Measurements from ENCODE around the gene LOXL4. TPM values are rescaled to one million over a fixed set of nuclear protein-coding genes. Genes with fewer than 3 reads are reported as not detected.

LOXL4 gene
- total and polyA plus RNA-seq, 3 experiments from 2014 or later, result 0.43 TPM; not detected in 2

- no peak overlapping the region for H3K27ac Mint-ChIP-seq
- H3K27me3 Mint-ChIP-seq, result peaks cover 19 to 71% of the 10 kb centered on the region in 2 donors
- no peaks in the 10 kb centered on the region for H3K36me3 ChIP-seq (ENCODE audit: insufficient read depth, low read length)
- CTCF ChIA-PET, result no interaction called here
- peaks cover 0 to 2% (median under 1%) of the 10 kb centered on the region in 3 donors for H3K4me1 Mint-ChIP-seq
- no peak overlapping the region for H3K4me3 ChIP-seq (ENCODE audit: low read length)
- no peaks in the 10 kb centered on the region for H3K9me3 Mint-ChIP-seq
- H3K36me3 Mint-ChIP-seq, result no peaks in the 10 kb centered on the region
- H3K4me1 ChIP-seq (ENCODE audit: insufficient read depth, low read length), result no peaks in the 10 kb centered on the region
- DNase-seq, result no peak
- no peaks in the 10 kb centered on the region for H3K9me3 ChIP-seq (ENCODE audit: low read length)
- H3K4me3 Mint-ChIP-seq, result no peak overlapping the region
- POLR2A ChIA-PET, result no interaction called here
- no peaks in the 10 kb centered on the region for H3K27me3 ChIP-seq (ENCODE audit: insufficient read depth, low read length, poor library complexity, severe bottlenecking)
- no peak overlapping the region for H3K27ac ChIP-seq (ENCODE audit: low read depth, low read length)
These were observed 32.7 kb upstream of the LOXL4 start for GRCh38 chr10:98300526-98301229.

- no peak for DNase-seq
- Histone ChIP-seq H3K27ac (ENCODE audit: low read depth, low read length) (no peak overlapping the region), H3K36me3 (ENCODE audit: insufficient read depth, low read length) (no peaks in the 10 kb centered on the region), H3K9me3 (ENCODE audit: low read length) (no peaks in the 10 kb centered on the region), H3K4me3 (ENCODE audit: low read length) (no peak overlapping the region), H3K4me1 (ENCODE audit: insufficient read depth, low read length) (no peaks in the 10 kb centered on the region), H3K27me3 (ENCODE audit: insufficient read depth, low read length, poor library complexity, severe bottlenecking) (no peaks in the 10 kb centered on the region)
- no peak overlapping the region for H3K27ac Mint-ChIP-seq
- POLR2A ChIA-PET, result no interaction called here
- no peak overlapping the region for H3K4me3 Mint-ChIP-seq
- H3K36me3 Mint-ChIP-seq, result no peaks in the 10 kb centered on the region
- no peaks in the 10 kb centered on the region for H3K9me3 Mint-ChIP-seq
- peaks cover 19 to 66% of the 10 kb centered on the region in 2 donors for H3K27me3 Mint-ChIP-seq
- H3K4me1 Mint-ChIP-seq, result peaks cover 0 to 6% (median 4%) of the 10 kb centered on the region in 3 donors
- CTCF ChIA-PET, result interaction anchor here (1.0 to 1.5 kb wide), 2 partner anchors 10 to 37 kb away, joined by 3 read pairs; no protein-coding TSS in a partner anchor
These were observed 31.3 kb upstream of the LOXL4 start for GRCh38 chr10:98299341-98299740.

- no peaks in the 10 kb centered on the region for H3K36me3 ChIP-seq (ENCODE audit: insufficient read depth, low read length)
- H3K4me3 ChIP-seq (ENCODE audit: low read length), result no peak overlapping the region
- H3K4me1 ChIP-seq (ENCODE audit: insufficient read depth, low read length), result no peaks in the 10 kb centered on the region
- no peaks in the 10 kb centered on the region for H3K9me3 ChIP-seq (ENCODE audit: low read length)
- DNase-seq, result no peak
- no peak overlapping the region for H3K27ac ChIP-seq (ENCODE audit: low read depth, low read length)
- POLR2A ChIA-PET, result no interaction called here
- H3K27me3 ChIP-seq (ENCODE audit: insufficient read depth, low read length, poor library complexity, severe bottlenecking), result no peaks in the 10 kb centered on the region
- Mint-ChIP-seq H3K4me3 (peak overlapping the region in 1 of 7 donors; percentile 29), H3K9me3 (no peaks in the 10 kb centered on the region), H3K27ac (peak overlapping the region in 1 of 8 donors; percentile 24), H3K36me3 (no peaks in the 10 kb centered on the region), H3K4me1 (peaks cover 0 to 6% (median 4%) of the 10 kb centered on the region in 3 donors), H3K27me3 (peaks cover 26 to 60% of the 10 kb centered on the region in 2 donors)
- CTCF ChIA-PET, result interaction anchor here (1.6 kb wide), 1 partner anchor 39 kb away, joined by 3 read pairs; no protein-coding TSS in a partner anchor
These were observed 28.5 kb upstream of the LOXL4 start for GRCh38 chr10:98296524-98296923.

GRCh38 chr10:98295907-98296306, 27.9 kb upstream of the LOXL4 start:
- Mint-ChIP-seq H3K27me3 (peaks cover 21 to 56% of the 10 kb centered on the region in 2 donors), H3K27ac (no peak overlapping the region), H3K9me3 (no peaks in the 10 kb centered on the region), H3K4me1 (peaks cover 0 to 6% (median 4%) of the 10 kb centered on the region in 3 donors), H3K36me3 (no peaks in the 10 kb centered on the region), H3K4me3 (peak overlapping the region in 1 of 7 donors; percentile 74)
- DNase-seq, result no peak
- no peaks in the 10 kb centered on the region for H3K27me3 ChIP-seq (ENCODE audit: insufficient read depth, low read length, poor library complexity, severe bottlenecking)
- H3K4me3 ChIP-seq (ENCODE audit: low read length), result no peak overlapping the region
- no peaks in the 10 kb centered on the region for H3K4me1 ChIP-seq (ENCODE audit: insufficient read depth, low read length)
- ChIA-PET POLR2A (no interaction called here), CTCF (interaction anchor here (1.6 kb wide), 1 partner anchor 39 kb away, joined by 3 read pairs; no protein-coding TSS in a partner anchor)
- H3K36me3 ChIP-seq (ENCODE audit: insufficient read depth, low read length), result no peaks in the 10 kb centered on the region
- no peak overlapping the region for H3K27ac ChIP-seq (ENCODE audit: low read depth, low read length)
- no peaks in the 10 kb centered on the region for H3K9me3 ChIP-seq (ENCODE audit: low read length)

GRCh38 chr10:98295401-98295811, 27.4 kb upstream of the LOXL4 start:
- no peak overlapping the region for H3K4me3 ChIP-seq (ENCODE audit: low read length)
- Mint-ChIP-seq H3K9me3 (no peaks in the 10 kb centered on the region), H3K27ac (no peak overlapping the region), H3K27me3 (peaks cover 20 to 53% of the 10 kb centered on the region in 2 donors), H3K4me3 (peak overlapping the region in 1 of 7 donors; percentile 74), H3K36me3 (no peaks in the 10 kb centered on the region), H3K4me1 (peaks cover 0 to 6% (median 4%) of the 10 kb centered on the region in 3 donors)
- DNase-seq, result peak in 1 of 5 donors; percentile 30
- ChIA-PET CTCF (interaction anchor here (1.6 kb wide), 1 partner anchor 40 kb away, joined by 3 read pairs; no protein-coding TSS in a partner anchor), POLR2A (no interaction called here)
- H3K9me3 ChIP-seq (ENCODE audit: low read length), result no peaks in the 10 kb centered on the region
- H3K4me1 ChIP-seq (ENCODE audit: insufficient read depth, low read length), result no peaks in the 10 kb centered on the region
- H3K27ac ChIP-seq (ENCODE audit: low read depth, low read length), result no peak overlapping the region
- H3K36me3 ChIP-seq (ENCODE audit: insufficient read depth, low read length), result no peaks in the 10 kb centered on the region
- no peaks in the 10 kb centered on the region for H3K27me3 ChIP-seq (ENCODE audit: insufficient read depth, low read length, poor library complexity, severe bottlenecking)

GRCh38 chr10:98294270-98294627, 26.3 kb upstream of the LOXL4 start:
- Mint-ChIP-seq H3K9me3 (no peaks in the 10 kb centered on the region), H3K27ac (no peak overlapping the region), H3K4me1 (peaks cover 0 to 6% (median 4%) of the 10 kb centered on the region in 3 donors), H3K4me3 (no peak overlapping the region), H3K36me3 (no peaks in the 10 kb centered on the region), H3K27me3 (peaks cover 23 to 47% of the 10 kb centered on the region in 2 donors)
- CTCF ChIA-PET, result no interaction called here
- Histone ChIP-seq H3K36me3 (ENCODE audit: insufficient read depth, low read length) (no peaks in the 10 kb centered on the region), H3K27me3 (ENCODE audit: insufficient read depth, low read length, poor library complexity, severe bottlenecking) (no peaks in the 10 kb centered on the region), H3K27ac (ENCODE audit: low read depth, low read length) (no peak overlapping the region), H3K9me3 (ENCODE audit: low read length) (no peaks in the 10 kb centered on the region), H3K4me1 (ENCODE audit: insufficient read depth, low read length) (no peaks in the 10 kb centered on the region), H3K4me3 (ENCODE audit: low read length) (no peak overlapping the region)
- DNase-seq, result peak in 1 of 5 donors; percentile 6
- POLR2A ChIA-PET, result no interaction called here

- Histone ChIP-seq H3K4me1 (ENCODE audit: insufficient read depth, low read length) (no peaks in the 10 kb centered on the region), H3K27me3 (ENCODE audit: insufficient read depth, low read length, poor library complexity, severe bottlenecking) (no peaks in the 10 kb centered on the region), H3K27ac (ENCODE audit: low read depth, low read length) (no peak overlapping the region), H3K36me3 (ENCODE audit: insufficient read depth, low read length) (no peaks in the 10 kb centered on the region), H3K4me3 (ENCODE audit: low read length) (no peak overlapping the region), H3K9me3 (ENCODE audit: low read length) (no peaks in the 10 kb centered on the region)
- Mint-ChIP-seq H3K27me3 (peaks cover 22 to 42% of the 10 kb centered on the region in 2 donors), H3K27ac (peak overlapping the region in 1 of 8 donors; percentile 28), H3K4me1 (peaks cover 0 to 6% (median 4%) of the 10 kb centered on the region in 3 donors), H3K9me3 (no peaks in the 10 kb centered on the region), H3K36me3 (no peaks in the 10 kb centered on the region), H3K4me3 (no peak overlapping the region)
- CTCF ChIA-PET, result no interaction called here
- POLR2A ChIA-PET, result no interaction called here
- peak in 1 of 5 donors; percentile 18 for DNase-seq
These were observed 25.7 kb upstream of the LOXL4 start for GRCh38 chr10:98293550-98294269.

- no peaks in the 10 kb centered on the region for H3K9me3 ChIP-seq (ENCODE audit: low read length)
- peak in 1 of 5 donors; percentile 11 for DNase-seq
- Mint-ChIP-seq H3K27me3 (peaks cover 22 to 37% of the 10 kb centered on the region in 2 donors), H3K36me3 (no peaks in the 10 kb centered on the region), H3K4me1 (peaks cover 0 to 6% (median 4%) of the 10 kb centered on the region in 3 donors), H3K9me3 (no peaks in the 10 kb centered on the region), H3K4me3 (no peak overlapping the region), H3K27ac (no peak overlapping the region)
- no peak overlapping the region for H3K4me3 ChIP-seq (ENCODE audit: low read length)
- ChIA-PET CTCF (no interaction called here), POLR2A (no interaction called here)
- H3K4me1 ChIP-seq (ENCODE audit: insufficient read depth, low read length), result no peaks in the 10 kb centered on the region
- no peaks in the 10 kb centered on the region for H3K36me3 ChIP-seq (ENCODE audit: insufficient read depth, low read length)
- no peak overlapping the region for H3K27ac ChIP-seq (ENCODE audit: low read depth, low read length)
- H3K27me3 ChIP-seq (ENCODE audit: insufficient read depth, low read length, poor library complexity, severe bottlenecking), result no peaks in the 10 kb centered on the region
These were observed 25.0 kb upstream of the LOXL4 start for GRCh38 chr10:98292971-98293370.

Measured in CD8-positive, alpha-beta memory T cell (primary cell).